Mesenchymal stem cell (in vitro differentiated cells and primary cell): Measurements from ENCODE around the gene RSL1D1.

Experiments used
- DNase-seq: peaks from one replicate; pipeline ENCODE4 v3.0.0-alpha.2; 2013
- H2AFZ ChIP-seq: one replicate; pipeline ENCODE4 v1.6.1; 2013; ENCODE audit warnings: low read depth, mild to moderate bottlenecking, control low read depth, inconsistent platforms, low read length, moderate library complexity
- H2AK5ac ChIP-seq: 2 replicates; pipeline ENCODE4 v1.6.1; 2013; ENCODE audit warnings: low read length, moderate library complexity, mild to moderate bottlenecking, inconsistent platforms; ENCODE audit not compliant: severe bottlenecking
- H2BK120ac ChIP-seq: one replicate; pipeline ENCODE4 v1.6.1; 2013; ENCODE audit warnings: low read depth, mild to moderate bottlenecking, inconsistent platforms, low read length, moderate library complexity
- H2BK12ac ChIP-seq, 2 experiments: one replicate each; pipeline ENCODE4 v1.6.1; 2013; ENCODE audit warnings: inconsistent platforms in 2 of 2, low read length in 2 of 2, mild to moderate bottlenecking in 2 of 2, moderate library complexity in 2 of 2, control low read depth in 1 of 2
- H2BK15ac ChIP-seq: one replicate; pipeline ENCODE4 v1.6.1; 2013; ENCODE audit warnings: mild to moderate bottlenecking, low read depth, inconsistent platforms; ENCODE audit not compliant: poor library complexity, severe bottlenecking
- H2BK5ac ChIP-seq: 2 replicates; pipeline ENCODE4 v1.6.1; 2013; ENCODE audit warnings: low read depth, mild to moderate bottlenecking, low read length, control low read depth, inconsistent platforms; ENCODE audit not compliant: poor library complexity, severe bottlenecking
- H3K14ac ChIP-seq, 2 experiments: one replicate each; pipeline ENCODE4 v1.6.1; 2013; ENCODE audit warnings: inconsistent platforms in 2 of 2, low read length in 2 of 2, control low read depth in 1 of 2, mild to moderate bottlenecking in 1 of 2, moderate library complexity in 1 of 2
- H3K18ac ChIP-seq, 2 experiments: one replicate each; pipeline ENCODE4 v1.6.1; 2013; ENCODE audit warnings: inconsistent platforms in 2 of 2, low read length in 2 of 2, control low read depth in 1 of 2, low read depth in 1 of 2, mild to moderate bottlenecking in 1 of 2
- H3K23ac ChIP-seq, 2 experiments: one replicate each; pipeline ENCODE4 v1.6.1; 2013; ENCODE audit warnings: inconsistent platforms in 2 of 2, low read length in 2 of 2, mild to moderate bottlenecking in 2 of 2, moderate library complexity in 2 of 2, control low read depth in 1 of 2
- H3K27ac ChIP-seq: 2 replicates; pipeline ENCODE4 v1.5.1; 2013; ENCODE audit warnings: mild to moderate bottlenecking, moderate library complexity, low read length, control low read depth, inconsistent platforms; ENCODE audit not compliant: poor library complexity, severe bottlenecking
- H3K27me3 ChIP-seq, 2 experiments: 2 replicates each; pipeline versions ENCODE4 v1.6.1 to v1.7.0; 2013; ENCODE audit warnings: low read length in 2 of 2, mild to moderate bottlenecking in 2 of 2, moderate library complexity in 2 of 2, control low read depth in 1 of 2, inconsistent platforms in 1 of 2; ENCODE audit not compliant: control insufficient read depth in 1 of 2, insufficient read depth in 1 of 2
- H3K36me3 ChIP-seq, 2 experiments: 2 replicates each; pipeline versions ENCODE4 v1.6.1 to v1.7.0; 2013; ENCODE audit warnings: low read length in 2 of 2, control low read depth in 1 of 2, inconsistent platforms in 1 of 2, low read depth in 1 of 2, mild to moderate bottlenecking in 1 of 2; ENCODE audit not compliant: insufficient read depth in 2 of 2, control insufficient read depth in 1 of 2
- H3K4ac ChIP-seq, 2 experiments: one replicate each; pipeline ENCODE4 v1.6.1; 2013; ENCODE audit warnings: inconsistent platforms in 2 of 2, low read length in 2 of 2, mild to moderate bottlenecking in 2 of 2, moderate library complexity in 2 of 2, control low read depth in 1 of 2, low read depth in 1 of 2
- H3K4me1 ChIP-seq: 2 replicates; pipeline ENCODE4 v1.6.1; 2013; ENCODE audit warnings: low read depth, low read length, control low read depth; ENCODE audit not compliant: control insufficient read depth, insufficient read depth
- H3K4me2 ChIP-seq: 2 replicates; pipeline ENCODE4 v1.6.1; 2013; ENCODE audit warnings: low read length, mild to moderate bottlenecking, inconsistent platforms; ENCODE audit not compliant: poor library complexity, severe bottlenecking
- H3K4me3 ChIP-seq, 2 experiments: 2 replicates each; pipeline versions ENCODE4 v1.5.1 to v1.7.0; 2013; ENCODE audit warnings: low read length in 2 of 2, mild to moderate bottlenecking in 2 of 2, control low read depth in 1 of 2, low read depth in 1 of 2; ENCODE audit not compliant: insufficient read depth in 1 of 2
- H3K79me1 ChIP-seq: replicated peaks from 2 replicates; pipeline ENCODE4 v1.6.1; 2013; ENCODE audit warnings: mild to moderate bottlenecking, control low read depth, low read length, inconsistent platforms; ENCODE audit not compliant: poor library complexity, severe bottlenecking
- H3K9ac ChIP-seq: 2 replicates; pipeline ENCODE4 v1.7.0; 2013; ENCODE audit warnings: mild to moderate bottlenecking, low read length, moderate library complexity
- H3K9me3 ChIP-seq: 2 replicates; pipeline ENCODE4 v1.7.0; 2013; ENCODE audit warnings: mild to moderate bottlenecking, low read length; ENCODE audit not compliant: control insufficient read depth
- H4K8ac ChIP-seq: one replicate; pipeline ENCODE4 v1.6.1; 2013; ENCODE audit warnings: inconsistent platforms, mild to moderate bottlenecking, low read length, moderate library complexity
- H4K91ac ChIP-seq: one replicate; pipeline ENCODE4 v1.6.1; 2013; ENCODE audit warnings: mild to moderate bottlenecking, low read length, inconsistent platforms
- WGBS: methylation state at CpG from one replicate; pipeline ENCODE4 v1.1.7; 2013; ENCODE audit warnings: mixed read lengths; 5-methylcytosine and 5-hydroxymethylcytosine counted together

The RSL1D1 gene

DNA sequence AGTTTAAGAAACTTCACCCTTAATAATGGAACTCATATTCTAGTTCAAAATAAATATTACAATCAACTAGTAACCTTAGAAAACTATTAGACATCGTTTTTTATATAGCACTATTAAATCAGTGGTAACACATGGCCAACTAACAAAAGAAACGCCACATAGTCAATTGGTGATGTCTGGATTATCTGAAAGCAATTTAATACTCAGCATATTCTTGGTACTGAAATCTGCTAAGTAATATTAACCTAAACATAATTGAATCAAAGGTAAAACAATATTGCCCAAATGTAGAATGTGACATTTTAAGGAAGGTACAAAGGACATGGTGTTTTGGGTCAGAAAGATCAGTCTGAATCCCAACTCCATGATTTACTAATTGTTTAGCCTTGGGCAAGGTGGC lies 11.1 kb upstream of the RSL1D1 start:
- no peak overlapping the region for H3K27ac ChIP-seq
- no peak overlapping the region for H2BK5ac ChIP-seq
- H2AFZ ChIP-seq: no peak overlapping the region
- peaks cover under 1 to 2% of the 10 kb centered on the region in 2 experiments for H3K36me3 ChIP-seq
- no peaks in the 10 kb centered on the region for H3K27me3 ChIP-seq
- no peak for DNase-seq
- no peak overlapping the region for H3K23ac ChIP-seq
- H4K8ac ChIP-seq: no peak overlapping the region
- H3K9ac ChIP-seq: no peak overlapping the region
- no peak overlapping the region for H2BK15ac ChIP-seq
- H3K9me3 ChIP-seq: no peaks in the 10 kb centered on the region
- no peak overlapping the region for H2BK120ac ChIP-seq
- peaks cover 8% of the 10 kb centered on the region for H3K79me1 ChIP-seq
- H3K4ac ChIP-seq: no peak overlapping the region
- H3K4me3 ChIP-seq: no peak overlapping the region
- no peak overlapping the region for H3K4me2 ChIP-seq
- H2BK12ac ChIP-seq: no peak overlapping the region
- H3K18ac ChIP-seq: no peak overlapping the region
- peaks cover 7% of the 10 kb centered on the region for H3K4me1 ChIP-seq
- no peak overlapping the region for H3K14ac ChIP-seq
- H4K91ac ChIP-seq: no peak overlapping the region
- WGBS: no CpG with 5 or more reads among the region's 2 CpGs
- H2AK5ac ChIP-seq: no peak overlapping the region

- H3K79me1 ChIP-seq: peaks cover 14% of the 10 kb centered on the region
- no peak overlapping the region for H2BK120ac ChIP-seq
- H2AK5ac ChIP-seq: no peak overlapping the region
- peak; percentile 58 for DNase-seq
- H3K27ac ChIP-seq: no peak overlapping the region
- 51% methylated on average over 4 of the region's 4 CpGs for WGBS
- no peak overlapping the region for H3K18ac ChIP-seq
- H3K9ac ChIP-seq: no peak overlapping the region
- H2BK15ac ChIP-seq: no peak overlapping the region
- H3K4me1 ChIP-seq: peaks cover 6% of the 10 kb centered on the region
- no peak overlapping the region for H4K8ac ChIP-seq
- H3K4me3 ChIP-seq: no peak overlapping the region
- H2BK12ac ChIP-seq: no peak overlapping the region
- no peak overlapping the region for H2AFZ ChIP-seq
- H3K4ac ChIP-seq: no peak overlapping the region
- H3K36me3 ChIP-seq: peaks cover 5% of the 10 kb centered on the region in 2 experiments
- no peaks in the 10 kb centered on the region for H3K27me3 ChIP-seq
- no peak overlapping the region for H2BK5ac ChIP-seq
- no peak overlapping the region for H3K14ac ChIP-seq
- no peaks in the 10 kb centered on the region for H3K9me3 ChIP-seq
- H4K91ac ChIP-seq: no peak overlapping the region
- H3K23ac ChIP-seq: no peak overlapping the region
- no peak overlapping the region for H3K4me2 ChIP-seq
Observed at GRCh38 chr16:11857161-11857560, 5.8 kb upstream of the RSL1D1 start.

- H3K14ac ChIP-seq: no peak overlapping the region
- H3K27ac ChIP-seq: no peak overlapping the region
- H2AK5ac ChIP-seq: peak overlapping the region; percentile 75
- H2BK15ac ChIP-seq: no peak overlapping the region
- H4K8ac ChIP-seq: peak overlapping the region; percentile 28
- peaks cover 13% of the 10 kb centered on the region for H3K79me1 ChIP-seq
- no peaks in the 10 kb centered on the region for H3K27me3 ChIP-seq
- H3K23ac ChIP-seq: no peak overlapping the region
- H3K9ac ChIP-seq: peak overlapping the region; percentile 98
- no peak overlapping the region for H4K91ac ChIP-seq
- peak overlapping the region; percentile 77 for H3K4me2 ChIP-seq
- peaks cover 15 to 27% of the 10 kb centered on the region in 2 experiments for H3K36me3 ChIP-seq
- H2BK120ac ChIP-seq: no peak overlapping the region
- no peaks in the 10 kb centered on the region for H3K9me3 ChIP-seq
- peaks cover 17% of the 10 kb centered on the region for H3K4me1 ChIP-seq
- peak overlapping the region; percentile 92 to 94 for H3K4me3 ChIP-seq
- no peak overlapping the region for H3K18ac ChIP-seq
- no peak for DNase-seq
- H2AFZ ChIP-seq: no peak overlapping the region
- H3K4ac ChIP-seq: peak overlapping the region; percentile 6 to 17
- peak overlapping the region in 1 of 2 experiments; percentile 15 for H2BK12ac ChIP-seq
- no peak overlapping the region for H2BK5ac ChIP-seq
- WGBS: 77% methylated on average over 32 of the region's 33 CpGs
Observed at GRCh38 chr16:11852092-11852809, 909 bp upstream of the RSL1D1 start.

GRCh38 chr16:11848842-11849241 lies 2.5 kb downstream of the RSL1D1 start:
- no peak for DNase-seq
- H3K27me3 ChIP-seq: no peaks in the 10 kb centered on the region
- peaks cover 38 to 53% of the 10 kb centered on the region in 2 experiments for H3K36me3 ChIP-seq
- H3K4me3 ChIP-seq: no peak overlapping the region
- H3K23ac ChIP-seq: no peak overlapping the region
- no peaks in the 10 kb centered on the region for H3K9me3 ChIP-seq
- H3K27ac ChIP-seq: no peak overlapping the region
- H3K18ac ChIP-seq: no peak overlapping the region
- no peak overlapping the region for H2BK5ac ChIP-seq
- peak overlapping the region; percentile 98 for H3K9ac ChIP-seq
- H2BK15ac ChIP-seq: no peak overlapping the region
- H4K91ac ChIP-seq: no peak overlapping the region
- no peak overlapping the region for H4K8ac ChIP-seq
- no peak overlapping the region for H2BK120ac ChIP-seq
- no peak overlapping the region for H3K4ac ChIP-seq
- H3K4me1 ChIP-seq: peaks cover 17% of the 10 kb centered on the region
- no peak overlapping the region for H2BK12ac ChIP-seq
- H3K4me2 ChIP-seq: no peak overlapping the region
- no peak overlapping the region for H3K14ac ChIP-seq
- H3K79me1 ChIP-seq: peaks cover 25% of the 10 kb centered on the region
- no peak overlapping the region for H2AFZ ChIP-seq
- WGBS: 87% methylated on average over 3 of the region's 3 CpGs
- no peak overlapping the region for H2AK5ac ChIP-seq
